Measurements from ENCODE around the gene METRN.
A peak's percentile ranks its signal among the peaks of the same experiment; 100 is the strongest.

METRN gene

DNA sequence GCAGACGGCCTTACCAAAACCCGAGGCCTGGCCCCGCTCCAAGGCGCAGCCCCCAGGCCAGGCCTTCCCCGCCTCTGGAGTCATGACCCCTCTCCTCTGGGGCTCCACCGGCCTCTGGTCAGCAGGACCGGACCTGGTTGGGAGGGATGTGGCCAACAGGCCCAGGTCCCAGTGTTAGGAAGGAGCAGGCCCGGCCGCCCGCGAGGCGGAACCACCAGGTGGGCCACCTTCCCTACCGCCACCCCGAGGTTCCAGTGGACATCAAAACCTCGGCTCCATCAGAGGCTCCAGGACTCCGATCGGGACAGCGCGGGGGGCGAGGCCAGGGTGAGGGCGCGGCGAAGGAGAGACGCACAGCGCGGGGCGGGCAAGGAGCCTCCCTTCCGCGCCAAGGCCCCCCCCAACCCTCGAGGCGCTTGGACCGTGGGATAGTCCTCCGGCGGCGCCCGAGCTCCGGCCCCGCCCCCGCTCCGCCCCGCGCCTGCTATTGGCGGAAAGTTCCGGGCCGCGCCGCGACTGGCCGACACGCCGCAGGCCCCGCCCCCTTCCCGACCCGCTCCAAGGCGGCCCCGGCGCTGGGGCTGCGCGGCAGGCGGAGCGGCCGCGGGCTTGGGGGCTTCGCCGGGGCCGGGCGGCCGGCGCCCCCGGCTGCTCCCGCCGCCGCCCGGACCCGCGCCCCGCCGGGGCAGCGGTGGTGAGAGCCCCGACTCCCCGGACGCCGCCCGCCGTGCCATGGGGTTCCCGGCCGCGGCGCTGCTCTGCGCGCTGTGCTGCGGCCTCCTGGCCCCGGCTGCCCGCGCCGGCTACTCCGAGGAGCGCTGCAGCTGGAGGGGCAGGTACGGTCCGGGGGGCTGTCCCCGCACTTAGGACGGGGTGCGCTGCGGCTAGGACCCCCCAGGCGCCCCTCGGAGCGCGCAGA is at the start of gene METRN:
TSS of gene METRN (plus strand) at position 561 of the 919 bp plus-strand sequence. CDS start at position 733, 172 bp downstream.
- peak; percentile 87 for DNase-seq

DNA sequence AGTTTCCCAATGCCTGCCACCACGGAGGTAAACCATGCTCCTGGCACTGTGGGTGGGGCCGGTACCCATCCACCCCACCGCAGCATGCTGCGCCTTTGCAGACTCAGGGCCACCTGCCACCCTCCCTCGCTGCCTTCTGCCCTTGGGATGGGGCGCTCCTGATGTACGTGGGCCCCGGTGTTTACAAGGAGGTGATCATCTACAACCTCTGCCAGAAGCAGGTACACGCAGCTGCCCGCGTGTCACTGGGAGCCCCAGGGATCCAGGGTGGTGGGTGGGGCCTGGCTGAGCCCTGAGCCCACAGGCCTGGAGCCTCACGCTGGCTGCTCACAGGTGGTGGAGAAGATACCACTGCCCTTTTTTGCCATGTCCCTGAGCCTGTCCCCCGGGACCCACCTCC is 48.3 kb upstream of the METRN start:
- DNase-seq, result no peak

DNA sequence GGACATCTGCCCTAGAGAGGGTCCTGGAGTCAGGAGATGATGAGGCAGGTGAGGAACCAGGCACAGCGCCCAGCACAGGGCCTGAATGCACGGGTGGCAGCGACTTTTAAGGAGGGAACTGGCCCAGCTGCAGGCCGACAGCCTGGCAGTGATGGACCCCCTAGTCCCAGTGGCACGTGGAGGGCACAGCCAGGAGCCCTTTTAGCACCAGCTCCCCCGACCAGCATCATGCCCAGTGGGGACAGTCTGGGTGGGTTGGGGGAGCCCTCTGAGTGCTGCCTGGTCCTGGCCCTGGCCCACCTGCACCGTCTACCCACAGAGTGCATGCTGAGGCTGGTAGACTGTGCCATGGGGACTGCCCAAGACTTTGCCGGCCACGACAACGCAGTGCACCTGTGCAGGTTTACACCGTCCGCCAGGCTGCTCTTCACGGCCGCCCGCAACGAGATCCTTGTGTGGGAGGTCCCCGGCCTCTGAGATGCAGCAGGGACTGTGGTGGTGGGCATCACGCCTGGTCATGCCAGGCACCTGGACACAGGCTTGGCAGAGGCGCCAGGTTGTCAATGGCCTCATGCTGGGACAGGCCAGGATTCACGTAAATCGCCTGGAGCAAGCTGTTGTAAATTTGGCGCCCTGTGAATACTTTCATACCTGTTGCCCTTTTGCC is 47.7 kb upstream of the METRN start:
- DNase-seq, result no peak

DNA sequence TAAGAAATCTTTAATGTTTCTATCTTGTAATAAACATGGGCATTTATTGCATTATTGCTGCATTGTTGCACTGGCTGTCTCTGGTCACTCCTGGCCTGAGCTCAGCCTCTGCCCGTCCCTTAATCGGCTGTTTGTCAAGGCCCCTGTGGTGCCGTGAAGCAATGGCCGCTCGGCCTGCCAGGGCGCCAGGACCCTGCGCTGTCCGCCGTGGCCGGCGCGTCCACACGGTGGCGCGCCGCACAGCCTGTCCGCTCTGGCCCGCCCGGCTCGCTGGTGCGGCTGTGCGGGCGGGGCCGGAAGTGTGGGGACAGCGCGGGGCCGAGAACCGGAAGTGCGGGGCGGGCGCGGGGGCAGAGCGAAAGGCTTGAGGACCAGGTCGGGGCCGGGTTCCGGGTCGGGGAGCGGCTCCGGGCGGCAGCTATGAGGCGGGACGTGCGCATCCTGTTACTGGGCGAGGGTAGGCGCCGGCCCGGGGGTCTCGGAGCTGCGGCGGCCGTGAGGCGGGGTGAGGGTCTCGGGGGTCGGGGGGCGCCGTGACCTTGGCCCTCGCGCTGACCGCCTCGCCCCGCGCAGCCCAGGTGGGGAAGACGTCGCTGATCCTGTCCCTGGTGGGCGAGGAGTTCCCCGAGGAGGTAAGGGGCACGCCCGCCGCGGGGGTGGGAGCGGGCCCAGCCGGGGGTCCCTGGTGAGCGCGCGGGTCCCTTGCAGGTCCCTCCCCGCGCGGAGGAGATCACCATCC is 47.0 kb upstream of the METRN start, which contains the start of gene RHOT2:
TSS of gene RHOT2 (plus strand) at position 353 of the 739 bp plus-strand sequence. CDS start at position 421, 68 bp downstream.
- DNase-seq, result peak; percentile 93

DNA sequence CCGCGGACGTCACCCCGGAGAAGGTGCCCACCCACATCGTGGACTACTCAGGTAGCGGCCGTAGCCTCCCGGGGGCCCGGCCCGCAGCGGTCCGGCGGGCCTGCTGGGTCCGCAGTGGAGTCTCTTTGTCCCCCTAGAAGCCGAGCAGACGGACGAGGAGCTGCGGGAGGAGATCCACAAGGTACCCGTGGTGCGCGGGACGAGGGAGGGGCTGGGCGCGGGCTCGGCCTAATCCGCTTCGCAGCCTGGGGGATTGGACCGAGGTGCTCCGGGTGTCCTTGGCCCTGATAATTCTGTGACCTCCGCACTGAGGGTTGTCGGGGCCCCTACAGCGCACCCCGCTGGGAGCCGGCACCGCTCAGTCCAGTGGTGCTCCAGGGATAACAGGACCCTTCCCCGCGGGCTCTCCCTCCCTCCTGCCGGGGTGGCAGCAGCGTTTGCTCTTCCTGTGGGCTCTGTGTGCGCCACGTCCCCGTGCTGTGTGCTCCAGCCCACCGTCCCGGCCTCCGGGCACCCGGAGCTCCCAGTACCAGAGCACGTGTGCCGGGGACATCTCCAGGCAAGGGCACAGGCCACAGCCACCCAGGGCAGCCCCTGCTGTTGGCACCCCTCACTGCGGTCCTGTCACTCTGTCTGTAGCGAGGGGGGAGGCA is 46.3 kb upstream of the METRN start:
- DNase-seq, result no peak

DNA sequence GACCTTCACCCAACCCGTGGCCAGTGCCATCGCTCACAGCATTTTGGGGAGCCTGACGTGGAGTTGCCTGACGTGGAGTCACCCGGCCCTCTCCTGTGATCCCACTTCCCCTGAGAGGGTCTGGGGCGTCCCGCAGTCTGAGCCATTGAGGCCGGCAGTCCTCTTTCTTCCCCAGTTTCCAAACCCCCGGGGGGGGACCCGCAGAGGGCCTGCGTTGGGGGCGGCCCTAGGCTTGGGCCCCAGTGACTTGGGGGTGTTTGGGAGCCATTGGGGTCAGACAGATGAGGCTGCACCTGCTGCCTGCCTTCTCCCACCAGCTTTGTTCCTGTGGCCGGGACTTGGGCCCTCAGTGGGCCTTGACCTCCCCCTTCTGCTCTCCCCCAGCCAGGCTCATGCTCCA is 45.3 kb upstream of the METRN start:
- DNase-seq, result no peak

DNA sequence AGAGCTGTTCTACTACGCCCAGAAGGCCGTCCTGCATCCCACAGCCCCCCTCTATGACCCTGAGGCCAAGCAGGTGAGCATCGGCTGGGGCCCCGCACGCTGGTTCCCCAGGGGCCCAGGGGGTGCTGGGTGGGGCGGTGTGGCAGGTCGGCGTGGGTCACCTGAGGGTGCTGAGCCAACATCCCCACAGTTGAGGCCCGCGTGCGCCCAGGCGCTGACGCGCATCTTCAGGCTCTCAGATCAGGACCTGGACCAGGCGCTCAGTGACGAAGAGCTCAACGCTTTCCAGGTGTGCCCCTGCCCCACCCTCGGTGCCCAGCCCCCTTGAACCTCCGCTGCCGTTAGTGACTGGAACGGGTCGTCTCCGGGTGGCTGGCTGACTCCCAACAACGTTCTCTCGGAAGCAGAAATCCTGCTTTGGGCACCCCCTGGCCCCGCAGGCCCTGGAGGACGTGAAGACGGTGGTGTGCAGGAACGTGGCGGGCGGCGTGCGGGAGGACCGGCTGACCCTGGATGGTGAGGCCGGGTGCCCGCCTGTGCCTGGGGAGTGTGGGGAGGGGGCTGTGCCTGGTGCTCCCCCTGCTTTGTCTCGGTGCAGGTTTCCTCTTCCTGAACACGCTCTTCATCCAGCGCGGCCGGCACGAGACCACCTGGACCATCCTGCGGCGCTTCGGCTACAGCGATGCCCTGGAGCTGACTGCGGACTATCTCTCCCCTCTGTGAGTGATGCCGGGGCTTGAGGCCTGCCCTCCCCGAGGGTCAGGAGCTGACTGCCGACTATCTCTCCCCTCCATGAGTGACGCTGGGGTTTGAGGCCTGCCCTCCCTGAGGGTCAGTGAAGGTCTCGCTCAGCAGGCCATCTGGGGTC is 44.2 kb upstream of the METRN start:
- no peak for DNase-seq

DNA sequence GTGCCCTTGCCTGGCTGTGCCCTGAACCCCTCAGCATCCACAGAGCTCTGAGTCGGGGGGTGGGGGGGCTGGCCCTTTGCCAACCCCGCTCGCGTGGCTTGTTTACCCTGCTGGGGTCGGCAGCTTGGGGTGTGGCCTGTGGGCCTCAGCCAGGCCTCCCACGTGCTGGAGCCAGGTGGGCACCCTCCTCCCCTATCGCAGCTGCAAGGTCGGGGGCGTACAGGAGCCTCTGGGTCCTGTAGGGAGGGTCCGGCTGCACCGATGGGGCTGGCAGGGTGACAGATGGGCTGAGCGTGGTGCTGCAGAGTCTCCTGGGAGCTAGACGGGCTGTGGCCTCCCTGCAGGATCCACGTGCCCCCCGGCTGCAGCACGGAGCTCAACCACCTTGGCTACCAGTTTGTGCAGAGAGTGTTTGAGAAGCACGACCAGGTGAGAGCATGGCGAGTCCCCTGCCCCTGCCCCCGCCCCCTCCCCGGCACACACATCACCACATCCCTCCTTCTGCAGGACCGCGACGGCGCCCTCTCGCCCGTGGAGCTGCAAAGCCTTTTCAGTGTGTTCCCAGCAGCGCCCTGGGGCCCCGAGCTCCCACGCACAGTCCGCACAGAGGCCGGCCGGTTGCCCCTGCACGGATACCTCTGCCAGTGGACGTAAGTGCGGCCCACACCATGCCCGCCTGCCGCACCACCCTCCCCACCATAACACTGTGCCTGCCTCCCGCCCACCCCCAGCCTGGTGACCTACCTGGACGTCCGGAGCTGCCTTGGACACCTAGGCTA is 43.4 kb upstream of the METRN start:
- no peak for DNase-seq

DNA sequence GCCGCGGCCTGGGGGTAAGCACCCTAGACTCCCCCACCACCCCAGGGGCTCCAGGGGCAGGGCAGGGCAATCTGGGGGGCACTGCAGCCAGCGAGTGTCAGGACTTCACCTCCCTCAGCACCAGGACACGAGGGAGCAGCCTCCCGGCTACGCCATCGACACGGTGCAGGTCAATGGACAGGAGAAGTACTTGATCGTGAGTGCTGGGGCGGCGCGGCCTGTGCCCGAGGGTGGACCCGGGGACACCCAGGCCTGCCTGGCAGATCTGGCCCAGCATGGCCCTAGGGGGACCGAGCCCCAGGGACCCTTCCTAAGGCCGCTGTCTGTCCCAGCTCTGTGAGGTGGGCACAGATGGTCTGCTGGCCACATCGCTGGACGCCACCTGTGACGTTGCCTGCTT is 42.5 kb upstream of the METRN start:
- no peak for DNase-seq

DNA sequence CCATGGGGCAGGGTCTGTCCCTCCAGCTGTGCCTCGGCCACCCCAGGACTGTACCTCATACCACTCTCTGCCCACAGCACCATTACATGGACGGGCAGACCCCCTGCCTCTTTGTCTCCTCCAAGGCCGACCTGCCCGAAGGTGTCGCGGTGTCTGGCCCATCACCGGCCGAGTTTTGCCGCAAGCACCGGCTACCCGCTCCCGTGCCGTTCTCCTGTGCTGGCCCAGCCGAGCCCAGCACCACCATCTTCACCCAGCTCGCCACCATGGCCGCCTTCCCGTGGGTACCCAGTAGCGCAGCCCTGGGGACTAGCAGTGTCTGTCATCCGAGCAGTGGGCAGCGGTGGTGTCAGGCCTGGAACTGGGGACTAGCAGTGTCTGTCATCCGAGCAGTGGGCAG is 42.1 kb upstream of the METRN start:
- DNase-seq, result no peak

DNA sequence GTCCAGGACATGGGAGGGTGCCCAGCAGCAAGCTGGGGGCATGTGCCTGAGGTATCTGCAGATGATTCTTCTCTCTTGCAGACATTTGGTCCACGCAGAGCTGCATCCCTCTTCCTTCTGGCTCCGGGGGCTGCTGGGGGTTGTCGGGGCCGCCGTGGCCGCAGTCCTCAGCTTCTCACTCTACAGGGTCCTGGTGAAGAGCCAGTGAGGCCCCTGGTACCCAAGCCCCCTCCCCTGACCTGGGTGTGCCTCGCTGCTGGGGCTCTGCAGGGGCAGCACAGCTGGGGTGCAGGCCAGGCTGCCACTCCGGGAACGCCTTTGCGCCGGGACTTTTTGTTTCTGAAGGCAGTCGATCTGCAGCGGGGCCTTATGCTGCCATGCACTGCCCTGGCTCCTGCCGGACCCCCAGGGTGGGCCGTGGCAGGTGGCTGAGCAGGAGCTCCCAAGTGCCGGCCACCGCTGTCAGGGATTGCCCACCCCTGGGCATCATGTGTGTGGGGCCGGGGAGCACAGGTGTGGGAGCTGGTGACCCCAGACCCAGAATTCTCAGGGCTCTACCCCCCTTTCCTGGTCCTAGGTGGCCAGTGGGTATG is 41.4 kb upstream of the METRN start:
- DNase-seq, result no peak

DNA sequence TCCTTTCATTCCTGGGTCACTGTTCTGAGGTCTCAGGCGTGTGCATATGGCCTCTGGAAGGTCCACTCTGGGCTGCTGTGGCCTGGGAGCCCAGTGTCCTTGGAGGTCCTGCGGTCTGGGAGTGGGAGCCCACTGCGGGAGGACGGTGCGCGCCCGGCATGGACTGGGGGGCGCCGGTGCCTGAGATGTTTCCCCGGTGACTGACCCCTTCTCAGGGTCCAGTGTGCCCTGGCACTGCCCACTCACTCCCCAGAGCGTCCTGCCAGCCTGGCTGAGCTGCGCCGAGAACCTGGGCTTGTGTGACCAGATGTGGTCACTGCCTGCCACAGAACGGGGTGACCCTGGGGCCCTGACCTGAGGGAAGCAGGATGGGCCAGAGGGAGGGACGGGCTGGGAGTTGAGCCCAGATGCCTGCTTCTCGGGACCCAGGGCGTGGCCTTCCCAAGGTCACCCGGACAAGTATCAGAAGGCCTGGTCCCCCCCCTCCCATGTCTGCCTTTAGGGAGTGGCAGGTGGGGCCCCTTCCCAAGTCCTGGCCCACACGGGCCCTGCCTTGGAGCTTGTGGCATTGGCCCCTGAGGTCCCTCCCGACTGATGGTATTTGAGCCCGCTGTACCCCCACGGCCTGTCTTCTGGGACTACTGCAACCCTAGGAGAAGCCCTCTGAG is 40.6 kb upstream of the METRN start:
- DNase-seq, result no peak

DNA sequence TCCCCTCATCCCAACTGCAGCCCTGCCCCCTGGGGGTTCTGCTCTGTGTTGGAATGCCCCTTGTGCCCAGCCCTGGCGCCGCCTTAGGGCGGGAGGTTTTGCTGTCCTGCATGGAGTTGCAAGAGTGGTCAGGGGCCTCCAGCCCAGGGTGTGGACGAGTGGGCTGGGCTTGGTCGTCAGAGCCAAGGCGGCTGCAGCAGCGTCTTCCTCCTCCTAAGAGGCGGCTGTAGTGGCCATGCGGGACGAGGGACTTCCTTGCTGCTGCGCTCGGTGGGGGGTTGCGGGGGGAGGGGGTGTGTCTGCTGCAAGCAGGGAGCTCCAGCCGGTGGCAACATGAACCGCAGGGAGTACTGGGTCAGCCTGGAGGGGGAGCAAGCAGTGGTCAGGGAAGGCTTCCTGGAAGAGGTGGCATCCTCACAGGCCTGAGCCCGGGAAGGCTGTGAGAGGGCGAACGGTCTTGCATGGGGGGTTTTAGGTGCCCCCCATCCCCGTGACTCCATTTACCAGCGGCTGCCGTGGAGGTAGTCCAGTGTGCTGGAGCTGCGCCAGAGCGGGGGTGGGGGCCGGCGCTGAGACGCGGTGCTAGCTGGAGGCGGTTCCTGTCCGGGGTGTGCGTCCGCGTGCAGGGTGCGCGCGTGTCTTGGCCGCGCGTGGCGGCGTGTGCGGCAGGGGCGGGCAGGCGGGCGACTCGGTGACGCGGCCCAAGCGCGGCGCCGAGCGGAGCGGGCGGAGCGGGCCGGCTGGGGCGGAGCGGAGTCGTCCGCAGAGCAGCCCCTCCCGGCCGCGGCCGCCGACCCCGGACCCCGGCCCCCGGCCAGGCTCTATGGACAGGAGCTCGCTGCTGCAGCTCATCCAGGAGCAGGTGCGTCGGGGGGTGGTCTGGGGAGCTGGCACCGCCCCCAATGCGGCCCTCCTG is 39.7 kb upstream of the METRN start, which contains the start of gene RHBDL1:
TSS of gene RHBDL1 (plus strand) at position 704 of the 916 bp plus-strand sequence. CDS start at position 824, 120 bp downstream.
- no peak for DNase-seq

DNA sequence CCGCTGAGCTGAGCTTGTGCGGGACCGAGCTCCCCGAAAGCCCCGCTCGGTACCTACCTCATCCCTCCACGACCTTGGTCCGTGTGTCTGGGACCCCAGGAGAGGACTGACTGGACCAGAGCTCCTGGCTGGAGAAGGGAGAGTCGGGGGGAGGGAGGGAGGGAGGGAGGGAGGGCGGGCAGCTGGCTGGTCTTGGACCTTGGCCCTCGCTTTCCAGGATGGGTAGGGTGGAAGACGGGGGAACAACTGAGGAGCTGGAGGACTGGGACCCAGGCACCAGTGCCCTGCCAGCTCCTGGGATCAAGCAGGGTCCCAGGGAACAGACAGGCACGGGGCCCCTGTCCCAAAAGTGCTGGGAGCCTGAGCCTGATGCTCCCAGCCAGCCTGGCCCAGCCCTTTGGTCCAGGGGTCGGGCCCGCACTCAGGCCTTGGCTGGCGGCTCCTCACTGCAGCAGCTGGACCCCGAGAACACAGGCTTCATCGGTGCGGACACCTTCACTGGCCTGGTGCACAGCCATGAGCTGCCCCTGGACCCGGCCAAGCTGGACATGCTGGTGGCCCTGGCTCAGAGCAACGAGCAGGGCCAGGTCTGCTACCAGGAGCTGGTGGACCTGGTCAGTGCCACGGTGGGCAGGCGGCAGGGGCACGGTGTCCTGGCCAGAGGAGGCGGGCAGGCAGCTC is 38.9 kb upstream of the METRN start:
- no peak for DNase-seq

DNA sequence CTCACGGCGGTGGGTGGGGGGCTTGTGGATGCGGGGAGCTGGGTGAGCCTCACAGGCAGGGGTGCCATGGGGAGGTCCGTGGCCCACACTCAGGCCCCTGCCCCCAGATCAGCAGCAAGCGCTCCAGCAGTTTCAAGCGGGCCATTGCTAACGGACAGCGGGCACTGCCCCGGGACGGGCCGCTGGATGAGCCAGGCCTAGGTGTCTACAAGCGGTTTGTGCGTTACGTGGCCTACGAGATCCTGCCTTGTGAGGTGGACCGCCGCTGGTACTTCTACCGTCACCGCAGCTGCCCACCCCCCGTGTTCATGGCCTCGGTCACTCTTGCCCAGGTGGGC is 38.4 kb upstream of the METRN start:
- no peak for DNase-seq

DNA sequence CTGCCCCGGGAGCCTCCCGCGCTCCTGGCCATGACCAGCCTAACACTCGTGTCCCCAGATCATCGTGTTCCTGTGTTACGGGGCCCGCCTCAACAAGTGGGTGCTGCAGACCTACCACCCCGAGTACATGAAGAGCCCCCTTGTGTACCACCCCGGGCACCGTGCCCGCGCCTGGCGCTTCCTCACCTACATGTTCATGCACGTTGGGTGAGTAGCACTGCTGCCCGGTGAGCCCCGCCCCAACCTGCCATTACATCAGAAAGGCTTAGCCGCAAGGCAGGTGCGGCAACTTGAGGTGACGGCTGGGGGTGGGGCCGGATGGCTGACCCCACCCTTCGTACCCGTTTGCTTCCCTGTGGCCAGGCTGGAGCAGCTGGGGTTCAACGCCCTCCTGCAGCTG is 38.0 kb upstream of the METRN start:
- DNase-seq, result peak; percentile 55

DNA sequence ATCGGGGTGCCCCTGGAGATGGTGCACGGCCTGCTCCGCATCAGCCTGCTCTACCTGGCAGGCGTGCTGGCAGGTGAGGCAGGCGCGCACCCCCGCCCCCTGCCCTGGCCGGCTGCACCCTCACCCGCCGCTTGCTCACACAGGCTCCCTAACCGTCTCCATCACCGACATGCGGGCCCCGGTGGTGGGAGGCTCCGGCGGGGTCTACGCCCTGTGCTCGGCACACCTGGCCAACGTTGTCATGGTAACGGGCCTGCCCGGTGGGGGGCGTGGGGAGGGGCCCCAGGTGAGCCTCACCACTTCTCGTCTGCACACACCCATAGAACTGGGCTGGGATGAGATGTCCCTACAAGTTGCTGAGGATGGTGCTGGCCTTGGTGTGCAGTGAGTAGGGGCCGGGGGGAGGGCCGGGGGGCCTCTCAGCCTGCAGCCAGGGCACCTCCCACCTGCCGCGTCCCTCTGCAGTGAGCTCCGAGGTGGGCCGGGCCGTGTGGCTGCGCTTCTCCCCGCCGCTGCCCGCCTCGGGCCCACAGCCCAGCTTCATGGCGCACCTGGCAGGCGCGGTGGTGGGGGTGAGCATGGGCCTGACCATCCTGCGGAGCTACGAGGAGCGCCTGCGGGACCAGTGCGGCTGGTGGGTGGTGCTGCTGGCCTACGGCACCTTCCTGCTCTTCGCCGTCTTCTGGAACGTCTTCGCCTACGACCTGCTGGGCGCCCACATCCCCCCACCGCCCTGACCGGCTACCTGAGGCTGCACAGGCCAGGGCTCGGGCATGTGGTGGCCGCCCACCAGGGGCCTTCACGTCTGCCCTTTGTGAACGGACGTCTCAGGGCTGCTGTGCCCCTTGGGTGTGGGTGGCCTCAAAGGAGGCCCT is 37.4 kb upstream of the METRN start:
- no peak for DNase-seq

Measured in CD4-positive, alpha-beta T cell treated with Interleukin-17A for 1 hour (primary cell).